HG03103 (cell line): ENCODE results near the gene PRR3.
"Not testable (repeated sequence)": the region's sequence is repeated elsewhere in the genome, so short reads cannot be mapped to it uniquely, and the experiment has no call there.

ENCODE experiments used
- ATAC-seq: cut with Tn5 transposase; IDR thresholded peaks from one replicate; pipeline ENCODE4 v1.9.1; 2021; ENCODE audit warnings: low read depth; ENCODE audit not compliant: unreplicated experiment

Gene PRR3, protein sequence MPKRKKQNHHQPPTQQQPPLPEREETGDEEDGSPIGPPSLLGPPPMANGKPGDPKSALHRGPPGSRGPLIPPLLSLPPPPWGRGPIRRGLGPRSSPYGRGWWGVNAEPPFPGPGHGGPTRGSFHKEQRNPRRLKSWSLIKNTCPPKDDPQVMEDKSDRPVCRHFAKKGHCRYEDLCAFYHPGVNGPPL

DNA sequence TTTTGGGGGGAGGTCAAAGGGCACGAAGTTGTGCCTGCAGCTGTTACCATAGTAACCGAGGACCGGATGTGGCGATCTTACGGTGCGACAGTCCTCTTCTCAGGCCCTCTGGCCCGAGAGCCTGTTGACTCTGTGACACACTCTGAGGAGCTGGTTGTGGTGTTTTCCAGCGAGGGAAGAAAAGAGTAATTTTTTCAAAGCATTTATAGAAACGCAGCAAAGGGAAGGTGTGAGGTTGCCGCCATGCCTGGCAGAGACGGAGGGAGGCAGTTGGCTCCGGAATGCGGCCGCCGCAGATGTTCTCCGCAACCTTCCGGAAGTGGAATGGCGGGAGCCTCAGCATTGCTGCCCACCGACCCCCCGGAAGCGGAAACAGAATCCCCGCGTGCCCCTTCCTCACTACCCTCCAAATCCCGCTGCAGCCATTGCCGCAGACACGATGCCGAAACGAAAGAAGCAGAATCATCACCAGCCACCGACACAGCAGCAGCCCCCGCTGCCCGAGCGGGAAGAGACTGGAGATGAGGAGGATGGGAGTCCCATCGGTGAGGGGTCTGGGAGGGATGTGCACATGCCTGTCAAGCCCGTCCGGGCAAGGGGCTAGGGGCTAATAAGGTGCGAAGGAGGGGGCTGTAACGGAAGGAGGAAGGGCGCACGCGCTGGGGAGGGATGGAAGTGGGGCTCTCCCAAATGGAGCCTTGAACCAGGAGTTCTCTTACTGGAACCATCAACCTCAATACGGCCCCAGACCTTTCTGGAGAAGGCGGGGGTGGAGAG is at the start of gene PRR3:
TSS of gene PRR3 (plus strand) at position 390 of the 777 bp plus-strand sequence. CDS start at position 440, 50 bp downstream.
- ATAC-seq: peak; percentile 44

DNA sequence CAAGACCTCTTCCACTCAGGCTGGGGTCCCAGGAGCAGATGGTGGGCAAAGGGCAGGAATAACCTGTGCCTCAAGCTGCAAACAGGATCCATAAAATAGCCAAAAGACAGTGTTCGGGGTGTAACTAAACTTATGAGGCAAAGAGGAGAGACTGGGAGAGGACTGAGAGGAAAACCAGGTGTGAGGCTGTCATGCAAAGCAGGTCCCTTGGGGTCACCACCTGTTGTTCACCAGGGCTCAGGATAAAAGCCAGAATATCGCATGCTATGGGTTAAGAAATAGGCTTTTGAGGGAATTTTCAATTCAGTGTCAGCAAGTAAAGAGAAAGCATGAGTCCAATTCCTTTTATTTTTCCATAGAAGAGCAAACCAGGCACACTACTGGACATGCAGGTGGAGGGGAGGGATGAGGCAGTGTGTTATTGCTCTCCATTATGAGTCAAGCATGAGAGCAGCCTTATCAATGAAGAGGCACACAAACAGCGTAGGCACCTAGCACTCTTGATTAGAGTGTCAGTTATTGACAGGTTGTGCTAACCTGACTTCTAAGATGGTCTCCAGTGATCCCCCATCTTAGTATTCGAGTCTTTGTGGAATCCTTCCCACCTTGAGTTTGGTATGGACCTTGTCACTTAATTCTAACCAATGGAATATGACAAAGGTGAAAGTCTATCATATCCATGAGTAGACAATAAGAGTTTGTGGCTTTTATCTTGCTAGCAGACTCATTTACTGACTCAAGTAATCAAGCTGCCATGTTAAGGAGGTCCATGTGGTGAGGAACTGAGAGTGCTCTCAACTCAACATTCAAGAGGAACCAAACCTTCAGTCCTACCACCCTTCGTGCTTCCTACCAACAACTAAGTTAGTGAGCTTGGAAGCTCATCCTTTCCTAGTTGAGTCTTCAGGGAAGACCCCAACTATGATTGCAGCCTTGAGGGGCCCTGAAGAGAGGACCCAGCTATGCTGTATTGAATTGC is 49.0 kb upstream of the PRR3 start:
- ATAC-seq: no peak

DNA sequence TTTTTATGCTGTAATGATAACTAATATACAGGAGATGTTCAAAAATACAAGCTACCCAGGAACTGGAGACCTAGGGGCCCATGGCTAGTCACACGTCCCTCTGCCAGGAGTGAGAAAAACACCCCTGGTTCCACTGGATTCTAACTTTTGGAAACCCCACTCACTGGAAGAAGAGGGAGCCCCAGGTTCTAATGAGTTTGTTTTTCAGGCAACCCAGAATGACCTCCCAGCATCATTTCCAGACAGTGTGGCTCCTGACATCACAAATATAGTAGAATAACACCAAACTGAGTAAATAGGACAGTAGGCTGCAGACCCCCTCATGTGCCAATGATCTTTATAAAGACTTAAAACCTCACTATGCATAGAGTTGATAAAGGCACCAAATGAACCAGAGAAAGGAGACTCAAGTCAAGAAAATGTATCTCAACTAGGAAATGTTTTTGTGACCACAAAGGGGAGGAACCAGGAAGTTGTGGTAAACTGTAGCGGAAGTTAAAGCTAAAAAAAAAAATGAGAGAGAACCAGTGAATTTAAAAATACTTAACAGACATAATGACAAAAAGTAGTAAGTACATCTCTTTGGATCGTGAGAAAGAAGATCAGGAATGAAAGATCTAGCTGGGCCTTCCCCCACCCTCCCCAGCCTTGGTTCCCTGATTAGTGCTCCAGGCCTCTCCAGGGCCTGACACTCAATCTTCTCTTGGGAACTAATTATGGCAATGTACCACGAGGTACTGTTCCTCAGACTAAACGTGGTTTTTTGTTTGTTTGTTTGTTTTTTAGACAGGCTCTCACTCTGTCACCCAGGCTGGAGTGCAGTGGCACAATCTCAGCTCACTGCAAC is 48.0 kb upstream of the PRR3 start:
- ATAC-seq: no peak

DNA sequence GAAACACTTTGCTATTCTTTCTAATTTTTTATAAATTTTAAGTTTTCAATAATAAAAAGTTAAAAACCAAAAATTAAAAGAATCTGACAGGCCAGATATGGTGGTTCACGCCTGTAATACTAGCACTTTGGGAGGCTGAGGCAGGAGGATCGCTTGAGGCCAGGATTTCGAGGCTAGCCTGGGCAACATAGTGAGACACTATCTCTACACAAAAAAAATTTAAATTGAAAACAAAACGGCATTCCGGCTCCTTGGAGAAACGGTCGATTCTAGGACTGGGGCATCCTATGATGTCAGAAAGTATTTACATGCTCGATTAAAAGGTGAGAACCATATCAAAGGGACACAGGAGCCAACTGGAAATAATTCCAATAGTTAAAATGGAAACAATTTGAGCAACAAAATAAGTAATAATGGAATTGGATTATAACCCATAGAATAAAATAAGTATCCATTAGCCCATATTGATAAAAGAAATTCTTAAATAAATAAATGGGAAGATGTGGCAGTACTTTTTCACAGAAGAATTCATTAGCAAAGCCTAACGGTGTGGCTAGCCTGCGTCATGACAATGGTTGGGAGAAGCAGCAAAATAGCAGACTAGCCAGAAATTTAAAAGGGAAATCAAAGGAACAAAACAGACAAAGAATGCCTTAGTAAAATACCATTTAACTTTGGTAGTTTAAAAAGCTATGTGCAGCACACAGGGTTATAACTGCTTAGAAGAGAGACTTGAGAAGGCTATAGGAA is 46.5 kb upstream of the PRR3 start:
- ATAC-seq: no peak

DNA sequence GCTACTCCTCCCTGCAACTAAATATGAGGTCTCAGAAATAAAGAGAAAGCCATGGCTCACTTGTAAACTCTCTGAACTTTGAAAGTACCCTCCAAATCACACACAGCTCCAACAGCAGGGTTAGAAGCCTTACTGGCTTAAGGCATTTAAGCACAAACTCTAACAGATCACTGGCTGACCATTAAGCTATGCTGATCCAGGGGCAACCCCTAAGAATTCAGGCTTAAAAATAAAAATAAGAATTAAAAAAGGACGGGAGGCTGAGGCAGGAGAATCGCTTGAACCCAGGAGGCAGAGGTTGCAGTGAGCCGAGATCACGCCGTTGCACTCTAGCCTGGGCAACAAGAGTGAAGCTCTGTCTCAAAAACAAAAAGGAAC is 45.9 kb upstream of the PRR3 start:
- no peak for ATAC-seq

DNA sequence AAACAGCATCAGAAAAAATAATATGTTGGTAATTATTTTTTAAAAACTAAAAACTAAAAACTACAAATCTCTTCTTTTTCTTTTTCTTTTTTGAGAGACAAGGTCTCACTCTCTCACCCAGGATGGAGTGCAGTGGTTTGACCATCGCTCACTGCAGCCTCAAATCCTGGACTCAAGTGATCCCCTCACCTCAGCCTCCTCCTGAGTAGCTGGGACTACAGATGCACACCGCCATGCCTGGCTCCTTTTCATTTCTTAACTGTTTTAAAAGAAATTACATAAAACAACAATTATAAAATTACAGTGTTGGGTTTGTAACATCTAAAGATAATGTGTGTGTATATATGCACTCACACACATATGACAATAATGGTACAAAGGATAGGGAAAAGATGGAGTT is 43.6 kb upstream of the PRR3 start:
- ATAC-seq: no peak

DNA sequence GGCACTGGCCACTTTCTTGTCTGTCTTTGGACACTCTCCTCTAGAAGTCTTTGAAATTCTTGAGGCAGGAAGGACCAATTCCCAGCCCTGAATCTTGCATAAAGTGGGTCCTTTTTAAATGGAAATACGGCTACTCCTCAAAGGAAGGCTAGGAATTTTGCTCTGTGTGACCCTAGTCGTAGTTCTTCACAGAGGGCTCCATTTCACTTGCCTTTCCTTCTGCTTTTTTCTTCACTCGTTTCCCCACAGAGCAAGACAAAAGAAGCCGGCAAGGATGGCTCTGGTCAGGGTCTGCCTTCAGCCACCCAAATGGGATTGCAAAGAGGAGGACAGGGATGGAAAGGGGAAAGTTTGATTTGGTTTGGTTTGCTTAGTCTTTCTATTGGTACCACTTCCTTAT is 42.0 kb upstream of the PRR3 start:
- ATAC-seq: no peak

DNA sequence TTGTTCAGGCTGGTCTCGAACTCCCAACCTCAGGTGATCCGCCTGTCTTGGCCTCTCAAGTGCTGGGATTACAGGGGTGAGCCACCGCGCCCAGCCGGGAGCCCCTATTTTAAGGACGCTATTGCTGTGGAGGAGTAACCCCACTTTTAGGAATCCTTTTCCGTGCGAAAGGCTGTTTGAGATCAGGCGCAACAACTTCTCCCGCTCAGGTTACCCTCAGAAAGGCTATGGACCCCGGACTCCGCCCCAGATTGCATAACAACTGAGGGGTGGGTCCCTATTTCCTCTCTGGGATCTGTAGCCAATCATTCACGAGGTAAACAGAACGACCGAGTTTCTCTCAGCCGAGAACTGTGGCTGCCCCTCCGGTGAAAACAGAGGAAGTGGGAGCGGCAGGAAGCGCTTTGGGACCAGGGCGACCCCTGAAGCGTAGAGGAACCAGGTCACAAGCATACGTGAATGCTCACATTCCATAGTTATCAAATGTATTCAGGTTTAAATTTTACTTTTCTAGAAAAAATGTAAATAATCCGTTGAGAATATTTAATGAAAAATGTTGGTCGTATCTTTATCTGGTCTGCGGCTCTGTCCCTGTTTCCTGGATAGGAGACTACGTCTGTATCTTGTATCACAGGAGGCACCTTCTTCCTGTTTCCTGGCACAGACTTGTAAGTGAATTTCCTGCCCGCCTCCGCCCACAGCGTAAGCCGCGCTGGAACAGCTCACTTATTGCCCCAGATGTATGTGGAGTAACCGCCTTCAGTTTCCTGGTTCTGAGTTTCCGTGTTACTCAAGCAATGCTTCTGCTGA is 40.9 kb upstream of the PRR3 start:
- peak; percentile 65 for ATAC-seq

DNA sequence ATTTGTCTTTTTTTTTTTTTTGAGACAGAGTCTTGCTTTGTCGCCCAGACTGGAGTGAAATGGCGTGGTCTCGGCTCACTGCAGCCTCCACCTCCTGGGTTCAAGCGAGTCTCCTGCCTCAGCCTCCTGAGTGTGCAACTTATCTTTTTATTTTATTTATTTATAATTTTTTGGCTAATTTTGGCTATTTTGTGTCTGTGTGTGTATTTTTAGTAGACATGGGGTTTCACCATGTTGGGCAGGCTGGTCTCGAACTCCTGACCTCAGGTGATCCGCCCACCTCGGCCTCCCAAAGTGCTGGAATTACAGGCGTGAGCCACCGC is 40.4 kb upstream of the PRR3 start:
- ATAC-seq: not testable (repeated sequence)

DNA sequence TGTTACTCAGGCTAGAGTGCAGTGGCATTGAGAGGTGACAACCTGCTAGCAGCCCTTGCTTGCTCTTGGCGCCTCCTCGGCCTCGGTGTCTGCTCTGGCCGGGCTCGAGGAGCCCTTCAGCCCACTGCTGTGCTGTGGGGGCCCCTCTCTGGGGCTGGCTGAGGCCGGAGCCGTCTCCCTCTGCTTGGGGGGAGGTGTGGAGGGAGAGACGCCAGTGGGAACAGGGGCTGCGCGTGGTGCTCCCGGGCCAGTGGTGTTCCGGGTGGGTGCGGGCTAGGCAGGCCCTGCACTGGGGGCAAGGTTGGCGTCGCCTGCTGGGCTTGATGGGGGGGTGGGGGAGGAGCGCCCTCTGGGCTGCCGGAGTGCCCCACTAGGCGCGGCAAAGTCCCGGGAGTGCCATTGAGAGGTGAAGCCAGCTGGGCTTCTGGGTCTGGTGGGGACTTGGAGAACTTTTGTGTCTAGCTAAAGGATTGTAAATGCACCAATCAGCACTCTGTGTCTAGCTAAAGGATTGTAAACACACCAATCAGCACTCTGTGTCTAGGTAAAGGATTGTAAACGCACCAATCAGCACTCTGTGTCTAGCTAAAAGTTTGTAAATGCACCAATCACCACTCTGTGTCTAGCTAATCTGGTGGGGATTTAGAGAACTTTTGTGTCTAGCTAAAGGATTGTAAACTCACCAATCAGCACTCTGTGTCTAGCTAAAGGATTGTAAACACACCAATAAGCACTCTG is 39.2 kb upstream of the PRR3 start:
- not testable (repeated sequence) for ATAC-seq

DNA sequence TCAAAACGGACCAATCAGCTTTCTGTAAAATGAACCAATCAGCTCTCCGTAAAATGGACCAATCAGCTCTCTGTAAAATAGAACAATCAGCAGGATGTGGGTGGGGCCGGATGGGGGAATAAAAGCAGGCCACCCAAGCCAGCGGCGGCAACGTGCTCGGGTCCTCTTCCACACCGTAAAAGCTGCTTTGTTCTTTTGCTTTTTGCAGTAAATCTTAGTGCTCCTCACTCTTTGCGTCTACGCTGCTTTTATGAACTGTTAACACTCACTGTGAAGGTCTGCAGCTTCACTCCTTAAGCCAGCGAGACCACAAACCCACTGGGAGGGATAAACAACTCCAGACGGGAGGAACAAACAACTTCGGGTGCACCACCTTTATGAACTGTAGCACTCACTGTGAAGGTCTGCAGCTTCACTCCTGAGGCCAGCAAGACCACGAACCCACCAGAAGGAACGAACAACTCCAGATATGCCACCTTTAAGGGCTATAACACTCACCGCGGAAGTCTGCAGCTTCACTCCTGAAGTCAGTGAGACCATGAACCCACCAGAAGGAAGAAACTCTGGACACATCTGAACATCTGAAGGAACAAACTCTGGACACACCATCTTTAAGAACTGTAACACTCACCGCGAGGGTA is 38.5 kb upstream of the PRR3 start:
- ATAC-seq: not testable (repeated sequence)

DNA sequence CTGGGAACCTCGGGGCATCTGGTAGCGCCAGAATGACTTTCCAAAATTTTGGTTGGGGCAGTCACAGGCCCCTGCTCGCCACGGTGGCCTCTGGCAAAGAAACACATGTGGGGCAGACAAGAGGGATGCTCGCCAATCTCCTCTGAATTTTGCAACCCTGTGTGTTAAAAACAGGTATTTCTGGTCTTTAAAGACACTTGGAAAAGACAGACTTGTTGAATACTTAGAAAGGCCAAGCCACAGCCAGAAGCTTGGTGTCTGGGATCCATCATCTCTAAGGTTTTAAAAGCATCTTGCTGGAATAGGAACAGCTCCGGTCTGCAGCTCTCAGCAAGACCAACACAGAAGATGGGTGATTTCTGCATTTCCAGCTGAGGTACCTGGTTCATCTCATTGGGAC is 36.6 kb upstream of the PRR3 start:
- no peak for ATAC-seq

DNA sequence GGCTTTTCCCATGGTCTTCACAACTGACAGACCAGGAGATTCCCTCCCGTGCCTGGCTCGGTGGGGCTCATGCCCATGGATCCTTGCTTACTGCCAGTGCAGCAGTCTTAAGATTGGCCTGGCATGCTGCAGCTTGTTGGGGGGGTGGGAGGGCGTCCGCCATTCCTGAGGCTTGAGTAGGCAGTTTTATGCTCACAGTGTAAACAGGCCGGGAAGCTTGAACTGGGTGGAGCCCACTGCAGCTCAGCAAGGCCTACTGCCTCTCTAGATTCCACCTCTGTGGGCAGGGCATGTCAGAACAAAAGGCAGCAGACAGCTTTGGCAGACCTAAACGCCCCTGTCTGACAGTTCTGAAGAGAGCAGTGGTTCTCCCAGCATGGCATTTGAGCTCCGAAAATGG is 36.0 kb upstream of the PRR3 start:
- ATAC-seq: not testable (repeated sequence)

DNA sequence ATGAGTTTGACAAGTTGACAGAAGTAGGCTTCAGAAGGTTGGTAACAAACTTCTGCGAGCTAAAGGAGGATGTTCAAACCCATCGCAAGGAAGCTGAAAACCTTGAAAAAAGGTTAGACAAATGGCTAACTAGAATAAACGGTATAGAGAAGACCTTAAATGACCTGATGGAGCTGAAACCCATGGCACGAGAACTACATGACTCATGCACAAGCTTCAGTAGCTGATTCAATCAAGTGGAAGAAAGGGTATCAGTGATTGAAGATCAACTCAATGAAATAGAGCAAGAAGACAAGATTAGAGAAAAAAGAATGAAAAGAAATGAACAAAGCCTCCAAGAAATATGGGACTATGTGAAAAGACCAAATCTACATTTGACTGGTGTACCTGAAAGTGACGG is 35.1 kb upstream of the PRR3 start:
- not testable (repeated sequence) for ATAC-seq

DNA sequence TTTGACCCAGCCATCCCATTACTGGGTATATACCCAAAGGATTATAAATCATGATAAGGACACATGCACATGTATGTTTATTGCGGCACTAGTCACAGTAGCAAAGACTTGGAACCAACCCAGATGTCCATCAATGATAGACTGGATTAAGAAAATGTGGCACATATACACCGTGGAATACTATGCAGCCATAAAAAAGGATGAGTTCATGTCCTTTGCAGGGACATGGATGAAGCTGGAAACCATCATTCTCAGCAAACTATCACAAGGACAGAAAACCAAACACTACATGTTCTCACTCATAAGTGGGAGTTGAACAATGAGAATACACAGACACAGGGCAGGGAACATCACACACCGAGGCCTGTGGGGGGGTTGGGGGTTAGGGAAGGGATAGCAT is 30.7 kb upstream of the PRR3 start:
- ATAC-seq: not testable (repeated sequence)

DNA sequence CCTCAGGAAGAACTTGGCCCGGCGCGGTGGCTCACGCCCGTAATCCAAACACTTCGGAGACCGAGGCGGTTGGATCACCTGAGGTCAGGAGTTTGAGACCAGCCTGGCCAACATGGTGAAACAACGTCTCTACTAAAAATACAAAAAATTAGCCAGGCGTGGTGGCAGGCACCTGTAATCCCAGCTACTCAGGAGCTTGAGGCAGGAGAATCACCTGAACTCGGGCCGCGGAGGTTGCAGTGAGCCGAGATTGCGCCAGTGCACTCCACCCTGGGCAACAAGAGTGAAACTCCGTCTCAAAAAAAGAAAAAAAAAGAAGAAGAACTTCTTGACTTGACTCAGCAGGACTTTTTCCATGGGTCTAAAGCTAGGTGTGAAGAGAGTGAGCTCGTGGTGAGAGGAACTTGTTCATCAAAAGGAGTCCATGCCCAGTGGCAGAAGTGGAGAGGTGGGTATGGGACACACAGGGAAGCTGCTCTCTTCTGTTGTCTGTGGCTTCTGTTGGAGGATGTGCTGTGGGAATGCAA is 27.7 kb upstream of the PRR3 start:
- not testable (repeated sequence) for ATAC-seq

DNA sequence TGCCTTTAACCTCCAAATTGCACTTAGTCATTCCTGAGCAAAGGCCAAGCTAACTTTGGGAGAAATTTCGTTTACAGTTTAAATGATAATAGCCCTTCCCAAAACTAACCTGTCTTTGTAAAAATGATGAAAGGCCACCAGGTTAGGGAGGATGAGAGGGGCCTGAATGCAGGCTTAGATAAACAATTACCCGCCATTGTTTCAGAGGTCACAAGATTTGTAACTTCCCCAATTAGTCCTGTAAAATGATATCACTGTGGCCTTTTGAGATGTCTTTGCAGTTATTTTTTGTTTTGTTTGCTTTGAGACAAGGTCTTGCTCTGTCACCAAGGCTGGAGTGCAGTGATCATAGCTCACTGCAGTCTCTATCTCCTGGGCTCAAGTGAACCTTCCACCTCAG is 27.1 kb upstream of the PRR3 start:
- ATAC-seq: no peak
